Measurements from ENCODE around the gene GLUD1.
"Not testable (repeated sequence)": the region's sequence is repeated elsewhere in the genome, so short reads cannot be mapped to it uniquely, and the experiment has no call there.

Gene GLUD1

DNA sequence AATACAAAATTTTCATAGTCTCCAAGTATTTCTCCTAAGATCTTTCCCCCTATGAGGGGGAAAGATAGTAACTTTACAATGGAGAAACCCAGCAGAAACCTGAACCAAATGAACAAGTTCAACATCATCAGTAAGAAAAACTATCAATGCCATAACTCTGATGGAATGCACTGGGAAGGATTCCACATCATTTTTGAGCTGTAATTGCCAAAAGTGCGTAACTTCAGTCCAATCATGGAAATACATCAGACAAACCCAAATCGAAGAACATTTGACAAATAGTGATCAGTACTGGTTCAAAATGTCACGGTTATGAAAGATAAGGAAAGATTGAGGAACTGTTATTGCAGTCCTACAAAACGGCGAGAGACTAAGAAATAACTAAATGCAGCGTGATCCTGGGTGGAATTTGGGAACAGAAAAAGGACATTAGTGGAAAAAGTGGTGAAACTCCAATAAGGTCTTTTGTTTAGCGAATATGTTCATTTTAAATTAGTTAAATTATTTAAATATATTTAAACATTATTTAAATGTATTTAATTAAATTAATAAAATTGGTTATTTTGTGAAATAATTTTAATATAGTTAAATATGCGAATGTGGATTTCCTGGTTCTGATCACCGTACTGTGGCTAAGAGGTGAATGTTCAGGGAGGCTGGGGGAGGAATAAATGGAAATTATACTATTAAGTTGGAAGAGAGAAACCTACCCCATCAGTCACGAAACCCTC lies 79.5 kb downstream of the GLUD1 start:
- in situ Hi-C loops (cut with HindIII; ENCODE audit: low pct_ligation_motif_present, low pct_unique_long_range_greater_than_20kb, low sequenced_read_pairs); DNase-seq: not testable (repeated sequence)

DNA sequence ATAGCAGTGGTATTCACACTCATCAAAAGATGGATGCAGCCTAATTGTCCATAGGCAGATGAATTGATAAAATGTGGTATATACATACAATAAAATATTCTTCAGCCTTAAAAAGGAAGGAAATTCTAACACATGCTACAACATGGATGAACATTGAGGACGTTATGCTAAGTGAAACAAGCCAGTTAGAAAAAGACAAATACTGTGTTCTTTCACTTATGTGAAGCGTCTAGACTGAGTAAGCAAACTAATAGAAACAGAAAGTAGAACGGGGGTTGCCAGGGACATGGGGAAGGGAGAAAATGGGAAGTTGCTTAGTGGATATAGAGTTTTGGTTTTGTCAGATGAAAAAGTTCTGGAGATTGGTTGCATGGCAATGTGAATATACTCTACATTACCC lies 81.1 kb downstream of the GLUD1 start:
- in situ Hi-C loops (cut with HindIII; ENCODE audit: low pct_ligation_motif_present, low pct_unique_long_range_greater_than_20kb, low sequenced_read_pairs) = not testable (repeated sequence)

DNA sequence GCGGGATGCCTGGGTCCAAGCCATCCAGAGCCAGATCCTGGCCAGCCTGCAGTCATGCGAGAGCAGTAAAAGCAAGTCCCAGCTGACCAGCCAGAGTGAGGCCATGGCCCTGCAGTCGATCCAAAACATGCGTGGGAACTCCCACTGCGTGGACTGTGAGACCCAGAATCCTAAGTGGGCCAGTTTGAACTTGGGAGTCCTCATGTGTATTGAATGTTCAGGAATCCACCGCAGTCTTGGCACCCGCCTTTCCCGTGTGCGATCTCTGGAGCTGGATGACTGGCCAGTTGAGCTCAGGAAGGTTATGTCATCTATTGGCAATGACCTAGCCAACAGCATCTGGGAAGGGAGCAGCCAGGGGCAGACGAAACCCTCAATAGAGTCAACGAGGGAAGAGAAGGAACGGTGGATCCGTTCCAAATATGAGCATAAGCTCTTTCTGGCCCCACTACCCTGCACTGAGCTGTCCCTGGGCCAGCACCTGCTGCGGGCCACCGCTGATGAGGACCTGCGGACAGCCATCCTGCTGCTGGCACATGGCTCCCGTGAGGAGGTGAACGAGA lies 85.4 kb downstream of the GLUD1 start:
- in situ Hi-C loops (cut with HindIII; ENCODE audit: low pct_ligation_motif_present, low pct_unique_long_range_greater_than_20kb, low sequenced_read_pairs) = not testable (repeated sequence)

More for the DNA sequence above, 81.1 kb downstream of the GLUD1 start:
- DNase-seq = not testable (repeated sequence)

DNA sequence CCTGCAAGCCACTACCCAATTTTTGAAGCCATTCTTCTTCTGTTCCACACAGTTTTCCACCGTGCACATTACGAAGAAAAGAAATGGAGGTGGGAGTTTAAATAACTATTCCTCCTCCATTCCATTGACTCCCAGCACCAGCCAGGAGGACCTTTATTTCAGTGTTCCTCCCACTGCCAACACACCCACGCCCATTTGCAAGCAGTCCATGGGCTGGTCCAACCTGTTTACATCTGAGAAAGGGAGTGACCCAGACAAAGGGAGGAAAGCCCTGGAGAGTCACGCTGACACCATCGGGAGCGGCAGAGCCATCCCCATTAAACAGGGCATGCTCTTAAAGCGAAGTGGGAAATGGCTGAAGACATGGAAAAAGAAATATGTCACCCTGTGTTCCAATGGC lies 86.3 kb downstream of the GLUD1 start:
- DNase-seq; in situ Hi-C loops (cut with HindIII; ENCODE audit: low pct_ligation_motif_present, low pct_unique_long_range_greater_than_20kb, low sequenced_read_pairs): not testable (repeated sequence)

More for the DNA sequence above, 85.4 kb downstream of the GLUD1 start:
- not testable (repeated sequence) for DNase-seq

DNA sequence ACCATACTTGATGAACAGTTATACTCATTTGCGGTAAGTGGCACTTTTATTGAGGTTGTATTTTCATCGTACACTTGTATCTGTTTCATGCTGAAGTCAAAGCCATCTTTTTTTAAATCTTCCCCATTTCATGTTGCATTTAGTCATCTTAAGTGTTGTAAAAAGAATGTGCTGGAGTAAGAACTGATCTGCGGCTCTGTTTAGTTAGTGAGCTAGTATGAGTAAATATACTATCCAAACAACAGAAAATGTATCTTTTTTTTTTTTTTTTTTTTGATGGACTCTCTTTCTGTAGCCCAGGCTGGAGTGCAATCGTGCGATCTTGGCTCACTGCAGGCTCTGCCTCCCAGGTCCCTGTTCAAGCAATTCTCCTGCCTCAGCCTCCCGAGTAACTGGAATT lies 87.0 kb downstream of the GLUD1 start:
- in situ Hi-C loops (cut with HindIII; ENCODE audit: low pct_ligation_motif_present, low pct_unique_long_range_greater_than_20kb, low sequenced_read_pairs); DNase-seq: not testable (repeated sequence)

DNA sequence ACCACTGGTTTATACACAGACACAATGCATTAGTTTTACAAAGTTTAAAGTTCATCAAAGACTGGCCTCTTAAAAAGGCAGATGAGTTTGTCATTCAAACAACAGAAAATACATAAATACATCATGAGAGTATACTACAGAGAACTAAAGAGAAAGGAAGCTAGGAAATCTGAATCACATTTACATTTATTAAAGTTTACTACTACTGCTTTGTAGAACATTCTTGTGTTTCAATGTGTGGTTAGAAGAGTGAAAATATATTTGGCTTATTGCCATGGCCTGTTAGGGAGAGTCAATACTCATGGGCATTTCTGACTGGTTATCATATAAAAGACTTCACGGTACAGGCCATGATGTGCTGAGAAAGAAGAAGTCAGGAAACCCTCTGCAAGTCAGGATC lies 87.5 kb downstream of the GLUD1 start:
- DNase-seq; in situ Hi-C loops (cut with HindIII; ENCODE audit: low pct_ligation_motif_present, low pct_unique_long_range_greater_than_20kb, low sequenced_read_pairs): not testable (repeated sequence)

DNA sequence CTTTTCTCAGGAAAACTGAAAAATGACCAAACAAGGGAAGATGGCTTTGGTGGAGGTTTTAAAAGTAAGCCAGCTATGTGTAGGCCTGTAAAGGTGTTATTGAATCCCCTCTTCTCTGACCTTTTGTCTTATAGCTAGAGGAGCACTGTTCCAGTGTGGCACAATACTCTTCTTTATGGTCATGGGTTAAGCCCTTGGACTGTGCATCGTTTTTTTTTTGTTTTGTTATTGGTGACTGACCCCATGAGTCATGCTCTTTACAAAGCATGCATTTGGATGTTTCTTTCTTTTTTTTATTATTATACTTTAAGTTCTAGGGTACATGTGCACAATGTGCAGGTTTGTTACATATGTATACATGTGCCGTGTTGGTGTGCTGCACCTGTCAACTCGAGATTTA lies 94.2 kb downstream of the GLUD1 start:
- in situ Hi-C loops (cut with HindIII; ENCODE audit: low pct_ligation_motif_present, low pct_unique_long_range_greater_than_20kb, low sequenced_read_pairs) = no loop called here
- no peak for DNase-seq

All from ACHN (cell line).